ENCODE data around the gene RAP1GAP2.

- TF ChIP-seq EP300 (IDR thresholded peaks at IDR 0.05) = no peak
- no peak for TF ChIP-seq CTCF (IDR thresholded peaks at IDR 0.05)
Observed at GRCh38 chr17:3007651-3008121, 211.4 kb downstream of the RAP1GAP2 start.
